ENCODE results near the gene NPEPPS.

NPEPPS gene

GRCh38 chr17:47621293-47622179, 90.6 kb downstream of the NPEPPS start:
- POLR2A ChIA-PET: no interaction called here
- CTCF ChIA-PET: no interaction called here
- no peak for DNase-seq (ENCODE audit: extremely low spot score)
- TF ChIP-seq, protein P1, sequence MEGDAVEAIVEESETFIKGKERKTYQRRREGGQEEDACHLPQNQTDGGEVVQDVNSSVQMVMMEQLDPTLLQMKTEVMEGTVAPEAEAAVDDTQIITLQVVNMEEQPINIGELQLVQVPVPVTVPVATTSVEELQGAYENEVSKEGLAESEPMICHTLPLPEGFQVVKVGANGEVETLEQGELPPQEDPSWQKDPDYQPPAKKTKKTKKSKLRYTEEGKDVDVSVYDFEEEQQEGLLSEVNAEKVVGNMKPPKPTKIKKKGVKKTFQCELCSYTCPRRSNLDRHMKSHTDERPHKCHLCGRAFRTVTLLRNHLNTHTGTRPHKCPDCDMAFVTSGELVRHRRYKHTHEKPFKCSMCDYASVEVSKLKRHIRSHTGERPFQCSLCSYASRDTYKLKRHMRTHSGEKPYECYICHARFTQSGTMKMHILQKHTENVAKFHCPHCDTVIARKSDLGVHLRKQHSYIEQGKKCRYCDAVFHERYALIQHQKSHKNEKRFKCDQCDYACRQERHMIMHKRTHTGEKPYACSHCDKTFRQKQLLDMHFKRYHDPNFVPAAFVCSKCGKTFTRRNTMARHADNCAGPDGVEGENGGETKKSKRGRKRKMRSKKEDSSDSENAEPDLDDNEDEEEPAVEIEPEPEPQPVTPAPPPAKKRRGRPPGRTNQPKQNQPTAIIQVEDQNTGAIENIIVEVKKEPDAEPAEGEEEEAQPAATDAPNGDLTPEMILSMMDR (IDR thresholded peaks at IDR 0.05; ENCODE audit: control extremely low read depth, extremely low read depth, low read depth, missing control alignments): no peak

GRCh38 chr17:47622180-47622549, 91.3 kb downstream of the NPEPPS start:
- ChIA-PET POLR2A (no interaction called here), CTCF (no interaction called here)
- TF ChIP-seq, protein P1 (IDR thresholded peaks at IDR 0.05; ENCODE audit: control extremely low read depth, extremely low read depth, low read depth, missing control alignments): no peak
- no peak for DNase-seq (ENCODE audit: extremely low spot score)

- TF ChIP-seq, protein P1 (IDR thresholded peaks at IDR 0.05; ENCODE audit: control extremely low read depth, extremely low read depth, low read depth, missing control alignments): no peak
- no peak for DNase-seq (ENCODE audit: extremely low spot score)
- ChIA-PET CTCF (interaction anchor here (0.7 to 2.9 kb wide), 2 partner anchors 9 to 12 kb away, joined by 3 to 18 read pairs; no protein-coding TSS in a partner anchor), POLR2A (no interaction called here)
Measured at GRCh38 chr17:47624727-47625068, 93.8 kb downstream of the NPEPPS start.

GRCh38 chr17:47628014-47628566, 97.2 kb downstream of the NPEPPS start:
- TF ChIP-seq, protein P1 (IDR thresholded peaks at IDR 0.05; ENCODE audit: control extremely low read depth, extremely low read depth, low read depth, missing control alignments): no peak
- POLR2A ChIA-PET: no interaction called here
- DNase-seq (ENCODE audit: extremely low spot score): no peak
- CTCF ChIA-PET: interaction anchor here (1.3 to 3.2 kb wide), 4 partner anchors 8 to 70 kb away, joined by 3 to 20 read pairs (median 7); no protein-coding TSS in a partner anchor

GRCh38 chr17:47629826-47630225, 98.9 kb downstream of the NPEPPS start:
- ChIA-PET CTCF (interaction anchor here (1.2 to 3.2 kb wide), 6 partner anchors 10 to 68 kb away, joined by 3 to 20 read pairs (median 4); partner anchors contain the start of gene KPNB1), POLR2A (interaction anchor here (0.6 kb wide), 1 partner anchor 481 kb away, joined by 9 read pairs; no protein-coding TSS in a partner anchor)
- TF ChIP-seq, protein P1 (IDR thresholded peaks at IDR 0.05; ENCODE audit: control extremely low read depth, extremely low read depth, low read depth, missing control alignments): no peak
- no peak for DNase-seq (ENCODE audit: extremely low spot score)

DNA sequence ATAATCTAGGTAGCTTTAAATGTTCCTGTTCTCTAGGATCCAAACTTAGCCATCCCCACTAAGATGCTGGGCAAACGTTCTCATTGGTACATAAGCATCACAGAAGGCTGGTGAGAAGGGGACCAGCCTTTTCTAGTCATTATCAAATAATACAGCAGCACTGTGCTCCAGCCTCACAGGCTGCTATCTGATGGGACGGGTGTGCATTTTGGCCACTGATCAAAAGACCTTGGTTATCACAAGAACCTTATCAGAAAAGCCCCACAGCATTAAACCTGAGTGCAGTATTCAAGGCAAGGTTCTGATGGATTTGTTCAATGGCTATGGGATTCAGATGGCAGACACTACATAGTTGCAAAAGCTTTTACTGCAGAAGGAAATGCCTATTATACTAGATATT, 99.7 kb downstream of the NPEPPS start:
- DNase-seq (ENCODE audit: extremely low spot score): no peak
- POLR2A ChIA-PET: interaction anchor here (0.6 kb wide), 1 partner anchor 482 kb away, joined by 9 read pairs; no protein-coding TSS in a partner anchor
- CTCF ChIA-PET: interaction anchor here (1.2 to 3.2 kb wide), 4 partner anchors 10 to 33 kb away, joined by 3 to 20 read pairs (median 4); partner anchors contain the start of gene KPNB1
- TF ChIP-seq, protein P1 (IDR thresholded peaks at IDR 0.05; ENCODE audit: control extremely low read depth, extremely low read depth, low read depth, missing control alignments): no peak
